Measurements from ENCODE around the gene SPATA31C1.
"Not testable (repeated sequence)": the region's sequence is repeated elsewhere in the genome, so short reads cannot be mapped to it uniquely, and the experiment has no call there.

The SPATA31C1 gene

GRCh38 chr9:87917662-87918061 lies at the start of gene SPATA31C1:
SPATA31C1 (plus strand) TSS chr9:87917962.
- DNase-seq (ENCODE audit: low read depth), result not testable (repeated sequence)

DNA sequence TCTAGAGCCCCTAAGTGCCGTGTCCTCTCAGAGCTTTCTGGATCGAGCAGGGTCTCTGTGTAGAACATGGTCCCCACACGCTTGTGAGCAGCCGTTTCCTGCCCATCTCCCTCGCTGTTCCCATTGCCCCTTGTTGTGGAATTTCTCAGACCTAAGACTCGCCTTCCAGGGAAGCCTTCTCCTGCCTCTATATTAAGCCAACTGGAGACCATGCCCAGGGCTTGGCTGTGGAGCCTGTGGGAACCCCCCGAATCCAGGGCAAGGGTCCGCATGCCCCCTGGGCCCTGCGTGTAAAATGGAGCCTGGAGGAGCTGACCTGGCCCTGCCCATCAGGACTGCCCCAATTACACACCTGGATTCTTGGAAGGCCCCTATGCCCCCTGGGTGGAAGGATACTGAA lies 49.6 kb upstream of the SPATA31C1 start:
- no peak for DNase-seq (ENCODE audit: low read depth)

- no peak for DNase-seq (ENCODE audit: low read depth)
Observed at GRCh38 chr9:87868635-87869034, 49.1 kb upstream of the SPATA31C1 start.

DNA sequence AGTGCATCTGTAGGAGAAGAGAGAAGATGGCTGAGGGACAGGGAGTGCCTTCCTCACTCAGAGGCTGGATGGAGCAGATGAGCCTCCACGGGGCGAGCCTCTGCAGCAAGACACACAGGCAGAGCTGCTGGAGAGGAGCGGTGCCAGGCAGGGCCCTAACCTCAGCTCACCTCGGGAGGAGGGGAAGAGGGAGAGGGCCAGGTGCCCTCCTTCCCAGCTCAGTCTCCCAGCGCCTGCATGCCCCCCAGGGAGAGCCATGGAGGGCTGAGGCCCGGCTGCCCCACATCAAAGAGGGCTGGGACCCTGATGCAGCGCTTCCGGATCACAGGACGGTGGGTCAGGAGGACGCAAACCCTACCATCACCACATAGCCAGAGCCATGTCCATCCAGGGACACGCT lies 48.7 kb upstream of the SPATA31C1 start:
- DNase-seq (ENCODE audit: low read depth), result no peak

- DNase-seq (ENCODE audit: low read depth), result no peak
Observed at GRCh38 chr9:87871425-87872078, 46.2 kb upstream of the SPATA31C1 start.

GRCh38 chr9:87872079-87872624 lies 45.6 kb upstream of the SPATA31C1 start:
- peak; percentile 19 for DNase-seq (ENCODE audit: low read depth)

DNA sequence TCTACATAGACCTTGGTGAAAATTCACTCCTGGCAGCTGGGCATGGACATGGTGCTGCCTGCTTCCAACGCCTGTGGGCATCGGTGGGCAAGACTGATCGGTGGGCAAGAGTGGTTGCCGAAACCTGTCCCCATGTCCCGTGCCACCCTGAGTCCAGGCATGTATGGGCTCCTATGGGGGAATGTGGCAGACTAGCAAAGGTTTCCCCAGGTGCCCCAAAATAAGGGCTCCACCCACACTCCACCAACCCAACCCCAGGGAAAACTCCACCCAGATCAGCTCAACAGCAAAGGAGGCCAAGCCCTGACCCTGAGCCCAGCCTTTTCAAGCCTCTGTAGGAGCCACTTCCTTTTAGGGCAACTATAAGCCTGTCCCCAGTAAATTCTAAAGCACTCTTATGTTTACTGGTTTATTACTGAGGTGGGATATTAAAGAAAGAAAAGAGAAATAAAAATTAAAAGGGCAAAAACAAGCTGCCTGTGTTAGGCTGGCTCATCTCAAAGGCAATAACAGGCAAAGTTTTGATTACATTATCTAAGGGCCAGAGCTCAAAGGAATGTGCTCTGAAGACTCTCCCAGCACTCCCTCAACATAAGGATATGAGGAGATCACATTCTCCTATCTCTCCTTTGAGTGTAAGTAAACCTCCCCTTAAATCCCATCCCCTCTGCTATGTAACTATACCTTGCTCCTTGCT lies 44.0 kb upstream of the SPATA31C1 start:
- DNase-seq (ENCODE audit: low read depth), result peak; percentile 20

- no peak for DNase-seq (ENCODE audit: low read depth)
Observed at GRCh38 chr9:87874304-87874623, 43.5 kb upstream of the SPATA31C1 start.

DNA sequence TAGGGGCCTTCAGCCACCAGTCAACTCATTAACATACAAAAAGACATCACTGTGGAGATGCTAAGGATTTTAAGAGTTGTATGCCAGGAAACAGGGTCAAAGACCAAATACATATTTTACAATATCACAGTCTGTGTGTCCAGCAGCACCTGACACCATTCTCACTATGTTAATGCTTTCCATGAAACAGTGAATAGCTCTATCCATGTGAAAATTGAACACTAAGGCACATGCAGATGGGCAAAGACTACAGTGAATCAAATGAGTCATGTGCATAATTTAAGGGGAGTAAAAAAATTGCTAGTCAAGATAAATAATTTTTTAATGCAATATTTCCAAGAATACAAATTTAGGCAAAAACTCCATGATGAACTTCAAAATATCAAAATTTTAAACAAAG lies 42.7 kb upstream of the SPATA31C1 start:
- no peak for DNase-seq (ENCODE audit: low read depth)

DNA sequence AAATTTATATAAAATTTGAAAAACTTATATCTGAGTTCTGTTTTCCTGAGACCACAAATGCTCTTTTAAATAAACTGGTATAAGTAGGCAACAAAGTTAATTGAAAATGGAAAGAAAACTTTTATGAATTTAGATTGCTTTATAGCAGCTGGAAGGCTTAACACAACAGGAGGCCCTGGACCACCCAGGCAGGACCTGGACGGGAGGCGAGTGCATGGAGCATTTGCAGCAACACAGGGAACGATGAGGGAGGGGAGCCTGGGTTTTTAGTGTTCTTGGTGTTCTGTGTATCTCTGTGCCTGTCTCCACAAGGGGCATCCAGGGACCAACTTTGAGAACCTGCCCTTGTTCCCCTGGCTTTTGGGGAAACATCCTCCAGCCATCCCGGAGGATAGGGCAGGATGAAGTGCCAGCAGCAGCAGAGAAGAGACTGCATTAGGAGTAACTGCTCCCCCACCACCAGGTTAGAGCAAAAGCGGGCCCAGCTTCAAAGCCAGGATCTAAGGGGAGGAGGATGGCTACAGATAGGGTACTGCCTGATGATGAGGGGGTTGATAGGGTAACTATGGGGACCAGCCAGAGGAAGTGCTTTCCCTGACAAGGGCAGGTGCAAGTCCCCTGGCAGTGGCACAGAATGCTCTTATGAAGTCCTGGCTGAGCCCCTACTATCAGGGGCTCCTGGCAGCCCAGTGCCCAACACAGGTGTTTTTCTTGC lies 41.8 kb upstream of the SPATA31C1 start:
- no peak for DNase-seq (ENCODE audit: low read depth)

GRCh38 chr9:87876708-87877107 lies 41.1 kb upstream of the SPATA31C1 start:
- DNase-seq (ENCODE audit: low read depth), result no peak

DNA sequence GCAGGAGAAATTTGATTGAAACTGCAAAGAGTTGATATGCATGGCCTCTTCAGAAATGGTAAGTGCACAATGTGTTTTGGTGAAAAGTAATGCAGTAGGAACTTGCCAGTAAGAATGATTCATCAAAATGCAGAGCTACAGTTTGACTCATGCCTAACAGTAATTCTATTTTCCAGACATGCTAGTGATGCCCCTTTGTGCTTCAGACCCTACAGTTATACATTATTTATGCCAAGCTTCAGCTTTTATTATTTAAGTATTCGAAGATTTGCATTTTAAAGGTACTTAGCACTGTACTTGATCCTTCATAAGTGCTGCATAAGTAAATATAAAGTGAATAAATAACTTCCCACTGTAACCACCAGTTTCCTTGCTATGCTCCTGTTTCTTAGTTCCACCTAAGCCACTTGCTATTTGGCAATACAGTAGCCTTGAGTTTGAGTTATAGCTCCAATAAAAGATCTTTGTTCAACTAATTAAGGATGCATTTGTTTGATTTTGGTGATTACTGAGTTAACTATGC lies 38.7 kb upstream of the SPATA31C1 start:
- peak; percentile 90 for DNase-seq (ENCODE audit: low read depth)

DNA sequence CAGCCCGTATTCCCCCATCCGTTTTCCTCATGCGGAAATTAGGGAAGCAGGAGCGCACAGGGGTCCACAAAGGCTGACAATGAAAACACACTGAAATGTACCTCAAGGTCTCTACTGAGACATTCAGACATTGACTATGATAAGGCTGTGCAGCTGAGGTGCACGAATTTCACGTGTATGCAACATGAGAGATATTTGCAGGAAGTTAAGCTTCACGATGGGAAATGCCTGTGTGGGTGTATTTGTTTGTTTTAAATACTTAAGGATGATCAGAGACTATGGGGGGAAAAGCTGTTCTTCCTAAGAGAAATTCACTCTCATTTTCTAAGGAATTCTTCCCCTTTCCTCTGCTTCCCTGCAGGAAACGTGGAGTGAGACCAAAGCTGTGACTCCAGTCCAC lies 37.6 kb upstream of the SPATA31C1 start:
- DNase-seq (ENCODE audit: low read depth), result peak; percentile 75

- no peak for DNase-seq (ENCODE audit: low read depth)
Observed at GRCh38 chr9:87880683-87881082, 37.1 kb upstream of the SPATA31C1 start.

DNA sequence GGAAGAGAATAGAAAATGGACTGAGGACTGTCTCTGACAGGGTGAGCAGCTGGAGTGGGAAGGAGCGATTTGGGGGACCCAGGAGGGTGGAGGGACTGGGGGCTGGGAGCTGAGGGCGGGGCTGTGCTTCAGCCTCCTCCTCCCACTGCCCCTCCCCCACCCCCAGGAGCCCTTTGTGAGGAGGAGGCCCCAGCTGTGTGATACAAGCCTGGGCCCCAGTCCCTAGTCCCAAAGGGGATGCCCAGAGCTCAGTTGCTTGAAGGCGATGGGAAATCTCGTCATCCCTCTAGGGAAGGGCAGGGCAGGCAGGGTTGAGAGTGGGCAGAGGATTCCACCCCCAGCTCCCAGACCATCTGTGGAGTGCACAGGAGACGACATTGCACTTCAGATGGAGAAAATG lies 35.1 kb upstream of the SPATA31C1 start, which contains the start of gene SPATA31E1:
Gene SPATA31E1 (plus strand): TSS at position 251 of the 400 bp plus-strand sequence. CDS start 15 bp downstream, at position 266.
- no peak for DNase-seq (ENCODE audit: low read depth)

- DNase-seq (ENCODE audit: low read depth), result no peak
Observed at GRCh38 chr9:87883274-87883673, 34.5 kb upstream of the SPATA31C1 start.

- no peak for DNase-seq (ENCODE audit: low read depth)
Observed at GRCh38 chr9:87883990-87884389, 33.8 kb upstream of the SPATA31C1 start.

DNA sequence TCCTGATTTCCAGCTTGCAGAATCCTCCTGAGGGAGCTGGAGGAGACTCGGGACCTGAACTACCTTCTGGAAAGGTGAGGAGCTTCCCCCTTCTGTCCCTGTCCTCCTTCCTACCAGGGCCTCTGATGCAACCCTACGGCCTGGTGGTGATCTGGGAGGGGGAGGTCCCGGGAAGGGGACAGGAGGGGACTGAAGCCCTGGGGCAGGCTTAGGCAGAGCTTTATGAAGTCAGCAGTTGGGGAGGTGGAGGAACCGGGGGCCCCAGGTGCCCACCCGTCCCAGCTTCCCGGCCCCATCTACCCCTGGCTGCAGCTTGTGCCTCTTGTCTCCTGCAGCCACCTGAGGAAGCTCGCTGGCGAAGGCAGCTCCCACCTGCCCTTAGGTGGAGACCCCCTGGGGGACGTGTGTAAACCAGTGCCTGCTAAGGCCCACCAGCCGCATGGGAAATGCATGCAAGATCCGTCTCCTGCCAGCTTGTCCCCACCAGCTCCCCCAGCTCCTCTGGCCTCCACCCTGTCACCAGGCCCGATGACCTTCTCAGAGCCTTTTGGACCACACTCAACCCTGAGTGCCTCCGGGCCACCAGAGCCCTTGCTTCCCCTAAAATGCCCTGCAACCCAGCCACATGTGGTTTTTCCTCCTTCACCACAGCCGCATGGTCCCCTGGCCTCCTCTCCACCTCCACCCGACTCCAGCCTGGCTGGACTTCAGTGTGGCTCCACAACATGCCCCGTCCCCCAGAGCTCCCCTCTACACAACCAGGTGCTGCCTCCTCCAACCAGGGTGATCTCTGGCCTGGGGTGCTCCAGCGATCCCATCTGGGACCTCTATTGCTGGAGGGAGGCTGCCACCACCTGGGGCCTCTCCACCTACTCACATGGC lies 32.9 kb upstream of the SPATA31C1 start:
- DNase-seq (ENCODE audit: low read depth), result no peak

DNA sequence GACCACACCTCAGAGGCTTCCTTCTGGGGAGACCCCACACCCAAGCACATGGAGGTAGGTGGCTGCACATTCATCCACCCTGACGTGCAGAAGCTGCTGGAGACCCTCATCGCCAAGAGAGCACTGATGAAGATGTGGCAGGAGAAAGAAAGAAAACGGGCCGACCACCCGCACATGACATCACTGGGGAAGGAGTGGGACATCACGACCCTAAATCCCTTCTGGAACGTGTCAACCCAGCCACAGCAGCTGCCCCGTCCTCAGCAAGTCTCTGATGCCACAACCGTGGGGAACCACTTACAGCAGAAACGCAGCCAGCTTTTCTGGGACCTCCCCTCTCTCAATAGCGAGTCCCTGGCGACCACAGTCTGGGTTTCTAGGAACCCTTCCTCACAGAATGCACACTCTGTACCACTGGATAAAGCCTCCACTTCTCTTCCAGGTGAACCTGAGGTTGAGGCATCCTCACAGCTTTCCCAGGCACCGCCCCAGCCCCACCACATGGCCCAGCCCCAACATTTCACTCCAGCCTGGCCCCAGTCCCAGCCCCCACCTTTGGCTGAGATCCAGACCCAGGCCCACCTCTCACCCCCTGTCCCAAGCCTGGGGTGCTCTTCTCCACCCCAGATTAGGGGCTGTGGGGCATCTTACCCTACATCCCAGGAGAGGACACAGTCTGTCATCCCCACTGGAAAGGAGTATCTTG lies 32.1 kb upstream of the SPATA31C1 start:
- DNase-seq (ENCODE audit: low read depth), result no peak

DNA sequence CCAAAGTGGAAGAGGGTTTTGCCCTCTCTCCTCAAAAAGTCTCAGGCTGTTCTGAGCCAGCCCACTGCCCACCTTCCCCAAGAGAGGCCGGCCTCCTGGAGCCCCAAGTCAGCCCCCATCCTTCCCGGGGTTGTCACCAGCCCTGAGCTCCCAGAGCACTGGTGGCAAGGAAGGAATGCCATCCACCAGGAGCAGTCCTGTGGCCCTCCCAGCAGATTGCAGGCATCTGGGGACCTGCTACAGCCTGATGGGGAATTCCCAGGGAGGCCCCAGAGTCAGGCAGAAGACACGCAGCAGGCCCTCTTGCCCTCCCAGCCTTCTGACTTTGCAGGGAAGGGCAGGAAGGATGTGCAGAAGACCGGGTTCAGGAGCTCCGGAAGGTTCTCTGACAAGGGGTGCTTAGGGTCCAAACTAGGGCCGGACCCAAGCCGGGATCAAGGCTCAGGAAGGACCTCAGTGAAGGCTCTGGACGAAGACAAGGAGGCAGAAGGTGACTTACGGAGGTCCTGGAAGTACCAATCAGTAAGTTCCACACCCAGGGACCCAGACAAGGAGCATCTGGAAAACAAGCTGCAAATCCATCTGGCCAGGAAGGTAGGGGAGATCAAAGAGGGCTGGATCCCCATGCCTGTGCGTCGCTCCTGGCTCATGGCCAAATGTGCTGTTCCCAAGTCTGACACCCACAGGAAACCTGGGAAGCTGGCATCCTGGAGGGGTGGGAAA lies 31.4 kb upstream of the SPATA31C1 start:
- DNase-seq (ENCODE audit: low read depth), result no peak
